ENCODE results near the gene MUC6. TPM values are rescaled to one million over a fixed set of nuclear protein-coding genes. Genes with fewer than 3 reads are reported as not detected.

The MUC6 gene
- total RNA-seq, 1 experiment from 2014 or later, result not detected

DNA sequence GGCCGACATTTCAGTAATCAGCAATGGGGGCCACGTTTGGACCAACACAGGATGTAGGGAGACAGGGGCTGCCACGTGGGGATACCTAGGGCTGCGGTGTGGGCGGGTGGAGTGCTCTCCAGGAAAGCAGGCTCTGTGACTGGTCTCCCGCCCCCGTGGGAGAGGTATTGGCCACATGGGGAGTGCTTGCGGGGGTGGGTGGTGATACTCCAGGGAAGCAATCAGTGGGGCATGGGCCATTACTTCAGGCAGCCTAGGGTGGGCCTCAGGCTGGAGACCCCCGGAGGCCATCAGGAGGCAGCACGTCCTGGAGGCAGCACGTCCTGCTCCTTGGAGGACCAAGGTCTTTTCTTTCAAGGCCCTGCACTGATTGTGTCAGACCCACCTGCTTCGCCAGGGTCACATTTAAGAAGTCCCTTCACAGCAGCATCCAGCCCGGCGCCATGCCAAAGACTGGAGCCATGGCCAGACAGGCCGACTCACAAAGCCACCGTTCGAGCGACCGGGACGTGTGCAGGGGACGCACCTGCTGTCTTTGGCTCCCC is 35.1 kb upstream of the MUC6 start:
- BruUV-seq (replicated peaks), result no TSS peak
- POLR2A ChIA-PET (ENCODE audit: low non-redundant PET), result no interaction called here
- Histone ChIP-seq H3K27ac (ENCODE audit: low read depth, low read length, poor library complexity, severe bottlenecking) (no peak overlapping the region), H3K4me3 (ENCODE audit: low read depth, low read length, poor library complexity, severe bottlenecking) (no peak overlapping the region), H3K27me3 (replicated peaks; ENCODE audit: insufficient read depth, low read depth, low read length, poor library complexity) (no peaks in the 10 kb centered on the region), H3K36me3 (ENCODE audit: insufficient read depth, low read length, poor library complexity, severe bottlenecking) (no peaks in the 10 kb centered on the region), H3K4me1 (ENCODE audit: insufficient read depth, low read length, poor library complexity, severe bottlenecking) (no peaks in the 10 kb centered on the region), H3K9me3 (ENCODE audit: low read depth, low read length, poor library complexity, severe bottlenecking) (no peaks in the 10 kb centered on the region)
- DNase-seq (ENCODE audit: low spot score), result no peak
- intact Hi-C loops (cut with micrococcal nuclease; ENCODE audit: unreplicated experiment), result no loop called here
- no peak for TF ChIP-seq EZH2 (IDR thresholded peaks at IDR 0.05; ENCODE audit: borderline replicate concordance, low read depth, low read length, poor library complexity, severe bottlenecking)
- TF ChIP-seq, protein P1, sequence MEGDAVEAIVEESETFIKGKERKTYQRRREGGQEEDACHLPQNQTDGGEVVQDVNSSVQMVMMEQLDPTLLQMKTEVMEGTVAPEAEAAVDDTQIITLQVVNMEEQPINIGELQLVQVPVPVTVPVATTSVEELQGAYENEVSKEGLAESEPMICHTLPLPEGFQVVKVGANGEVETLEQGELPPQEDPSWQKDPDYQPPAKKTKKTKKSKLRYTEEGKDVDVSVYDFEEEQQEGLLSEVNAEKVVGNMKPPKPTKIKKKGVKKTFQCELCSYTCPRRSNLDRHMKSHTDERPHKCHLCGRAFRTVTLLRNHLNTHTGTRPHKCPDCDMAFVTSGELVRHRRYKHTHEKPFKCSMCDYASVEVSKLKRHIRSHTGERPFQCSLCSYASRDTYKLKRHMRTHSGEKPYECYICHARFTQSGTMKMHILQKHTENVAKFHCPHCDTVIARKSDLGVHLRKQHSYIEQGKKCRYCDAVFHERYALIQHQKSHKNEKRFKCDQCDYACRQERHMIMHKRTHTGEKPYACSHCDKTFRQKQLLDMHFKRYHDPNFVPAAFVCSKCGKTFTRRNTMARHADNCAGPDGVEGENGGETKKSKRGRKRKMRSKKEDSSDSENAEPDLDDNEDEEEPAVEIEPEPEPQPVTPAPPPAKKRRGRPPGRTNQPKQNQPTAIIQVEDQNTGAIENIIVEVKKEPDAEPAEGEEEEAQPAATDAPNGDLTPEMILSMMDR (conservative IDR thresholded peaks at IDR 0.05; ENCODE audit: low read depth, low read length), result no peak
- CTCF ChIA-PET, result no interaction called here

DNA sequence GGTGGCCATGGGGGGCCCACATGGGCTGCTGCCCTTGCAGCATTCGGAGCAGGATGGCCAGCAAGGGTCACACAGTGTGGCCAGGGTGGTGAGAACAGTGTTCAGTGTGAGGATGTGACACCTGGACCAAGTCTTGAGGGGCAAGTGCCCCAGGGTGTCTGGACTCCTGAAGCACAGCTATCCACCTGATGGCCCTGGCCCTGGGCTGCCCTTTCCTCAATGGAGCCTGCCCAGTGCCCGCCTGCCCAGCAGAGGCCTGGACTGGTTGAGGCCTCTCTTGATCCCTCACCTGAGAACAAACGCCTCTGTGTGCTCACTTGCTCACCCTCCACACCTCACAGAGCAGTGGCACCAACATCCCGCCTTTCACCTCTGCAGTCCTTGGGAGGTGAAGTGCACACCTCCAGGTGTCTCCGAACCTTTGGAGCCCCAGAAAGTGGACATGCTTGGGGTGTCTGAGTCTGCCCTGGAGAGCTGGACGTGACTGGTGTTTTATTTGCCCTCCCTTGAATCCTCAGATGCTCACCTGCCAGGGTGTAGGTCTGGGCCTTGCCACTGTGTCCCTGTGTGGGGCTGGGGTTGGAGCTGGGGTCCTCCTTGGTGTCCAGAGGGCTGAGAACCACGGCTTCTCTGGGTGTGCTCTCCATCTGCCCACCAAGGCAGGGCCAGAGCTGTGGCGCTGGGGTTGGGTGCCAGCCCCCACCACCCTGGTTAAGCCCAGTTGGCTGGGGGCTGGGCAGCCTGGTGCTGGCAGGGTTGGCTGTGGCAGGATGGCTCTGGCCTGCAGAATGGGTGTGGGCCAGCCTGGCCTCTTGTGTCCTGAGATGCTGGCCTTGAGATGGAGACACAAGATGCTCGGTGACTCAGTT is 34.3 kb upstream of the MUC6 start:
- CTCF ChIA-PET, result interaction anchor here (0.6 kb wide), 1 partner anchor 261 kb away, joined by 4 read pairs; no protein-coding TSS in a partner anchor

DNA sequence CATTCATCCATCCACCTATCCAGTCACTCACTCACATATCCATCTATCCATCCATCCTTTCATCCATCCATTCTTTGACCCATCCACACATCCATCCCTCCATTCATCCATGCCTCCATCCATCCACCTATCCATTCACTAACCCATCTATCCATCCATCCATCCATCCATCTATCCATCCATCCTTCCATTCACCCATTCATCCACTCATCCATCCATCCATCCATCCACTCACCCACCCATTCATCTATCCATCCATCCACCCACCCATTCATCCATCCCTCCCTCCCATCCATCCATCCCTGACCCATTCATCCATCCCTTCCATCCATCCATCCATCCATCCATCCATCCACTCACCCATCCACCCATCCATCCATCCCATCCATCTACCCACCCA is 33.2 kb upstream of the MUC6 start:
- H3K4me1 ChIP-seq (ENCODE audit: insufficient read depth, low read length, poor library complexity, severe bottlenecking), result no peaks in the 10 kb centered on the region
- no peak overlapping the region for H3K4me3 ChIP-seq (ENCODE audit: low read depth, low read length, poor library complexity, severe bottlenecking)
- no peak overlapping the region for H3K27ac ChIP-seq (ENCODE audit: low read depth, low read length, poor library complexity, severe bottlenecking)
- H3K36me3 ChIP-seq (ENCODE audit: insufficient read depth, low read length, poor library complexity, severe bottlenecking), result no peaks in the 10 kb centered on the region
- ChIA-PET POLR2A (ENCODE audit: low non-redundant PET) (no interaction called here), CTCF (no interaction called here)
- H3K9me3 ChIP-seq (ENCODE audit: low read depth, low read length, poor library complexity, severe bottlenecking), result no peaks in the 10 kb centered on the region
- intact Hi-C loops (cut with micrococcal nuclease; ENCODE audit: unreplicated experiment), result no loop called here
- BruUV-seq (replicated peaks), result no TSS peak
- TF ChIP-seq EZH2 (IDR thresholded peaks at IDR 0.05; ENCODE audit: borderline replicate concordance, low read depth, low read length, poor library complexity, severe bottlenecking), result no peak
- no peaks in the 10 kb centered on the region for H3K27me3 ChIP-seq (replicated peaks; ENCODE audit: insufficient read depth, low read depth, low read length, poor library complexity)
- DNase-seq (ENCODE audit: low spot score), result no peak

More for the DNA sequence above, 34.3 kb upstream of the MUC6 start:
- Histone ChIP-seq H3K4me3 (ENCODE audit: low read depth, low read length, poor library complexity, severe bottlenecking) (no peak overlapping the region), H3K36me3 (ENCODE audit: insufficient read depth, low read length, poor library complexity, severe bottlenecking) (no peaks in the 10 kb centered on the region), H3K4me1 (ENCODE audit: insufficient read depth, low read length, poor library complexity, severe bottlenecking) (no peaks in the 10 kb centered on the region), H3K27me3 (replicated peaks; ENCODE audit: insufficient read depth, low read depth, low read length, poor library complexity) (no peaks in the 10 kb centered on the region), H3K9me3 (ENCODE audit: low read depth, low read length, poor library complexity, severe bottlenecking) (no peaks in the 10 kb centered on the region), H3K27ac (ENCODE audit: low read depth, low read length, poor library complexity, severe bottlenecking) (no peak overlapping the region)
- no TSS peak for BruUV-seq (replicated peaks)
- DNase-seq (ENCODE audit: low spot score), result no peak
- intact Hi-C loops (cut with micrococcal nuclease; ENCODE audit: unreplicated experiment), result no loop called here
- POLR2A ChIA-PET (ENCODE audit: low non-redundant PET), result no interaction called here
- TF ChIP-seq, protein P1 (conservative IDR thresholded peaks at IDR 0.05; ENCODE audit: low read depth, low read length), result no peak
- TF ChIP-seq EZH2 (IDR thresholded peaks at IDR 0.05; ENCODE audit: borderline replicate concordance, low read depth, low read length, poor library complexity, severe bottlenecking), result no peak
